ENCODE data around the gene ATXN7. TPM values are rescaled to one million over a fixed set of nuclear protein-coding genes. Genes with fewer than 3 reads are reported as not detected.

ATXN7 gene
- total and polyA plus RNA-seq, 4 donors: 4.8 to 46.6 (median 18.0) TPM

DNA sequence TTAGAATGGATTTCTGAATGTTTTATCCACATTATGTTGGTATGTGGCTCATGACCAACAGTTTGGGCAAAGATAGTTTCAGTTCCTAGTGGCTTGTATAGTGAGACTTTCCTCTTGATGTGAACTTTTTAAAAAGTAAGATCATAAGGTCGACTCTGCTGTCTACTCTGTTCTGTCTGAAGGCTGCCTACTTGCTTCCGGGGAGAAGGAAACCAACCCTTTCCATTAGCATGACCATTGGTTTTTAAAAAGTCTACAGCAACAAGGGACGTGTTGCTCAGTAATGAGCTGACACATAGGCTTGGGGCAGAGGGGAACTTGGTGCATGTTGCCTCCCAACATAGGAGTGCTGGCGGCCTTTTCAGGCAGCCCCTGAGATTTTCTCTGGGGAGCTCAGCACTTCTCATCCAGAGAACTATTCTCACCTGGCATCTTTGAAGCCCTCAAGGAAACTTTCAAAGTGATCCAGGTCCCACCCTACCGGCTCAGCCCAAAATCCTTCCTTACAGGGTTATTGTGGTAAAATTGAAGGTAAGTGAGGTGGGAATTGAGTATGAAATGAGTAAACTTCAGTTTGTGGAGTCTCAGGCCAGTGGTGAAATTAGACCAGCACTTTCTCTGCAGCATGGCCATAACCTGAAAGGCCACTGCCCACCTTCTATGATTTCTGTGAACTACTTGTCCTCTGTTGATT is 129.0 kb downstream of the ATXN7 start:
- peaks cover 34 to 68% (median 50%) of the 10 kb centered on the region in 4 donors for H3K36me3 ChIP-seq (ENCODE audit: control insufficient read depth in 4 of 4, insufficient read depth in 4 of 4, low read length in 4 of 4)
- no peak for DNase-seq
- H3K27me3 ChIP-seq (ENCODE audit: control insufficient read depth in 3 of 3, insufficient read depth in 3 of 3, low read length in 2 of 3): no peaks in the 10 kb centered on the region
- no peak overlapping the region for H3K4me3 ChIP-seq
- TF ChIP-seq CTCF (IDR thresholded peaks at IDR 0.05; ENCODE audit: control extremely low read depth, extremely low read depth): no peak
- no peak overlapping the region for H3K27ac ChIP-seq (ENCODE audit: low read depth in 1 of 2, low read length in 1 of 2)
- ATAC-seq (ENCODE audit: insufficient read depth, low FRiP score): no peak
- 87 to 88% methylated on average over 5 of the region's 5 CpGs for WGBS, 2 donors
- no peak overlapping the region for H3K9ac ChIP-seq (ENCODE audit: insufficient read depth in 1 of 2, low read length in 2 of 2)
- no peaks in the 10 kb centered on the region for H3K9me3 ChIP-seq (ENCODE audit: control insufficient read depth in 4 of 4, insufficient read depth in 3 of 4, low read length in 3 of 4)
- H3K4me1 ChIP-seq (ENCODE audit: control insufficient read depth in 5 of 5, insufficient read depth in 5 of 5, low read length in 5 of 5): peaks cover 0 to 3% (median 0%) of the 10 kb centered on the region in 5 donors

DNA sequence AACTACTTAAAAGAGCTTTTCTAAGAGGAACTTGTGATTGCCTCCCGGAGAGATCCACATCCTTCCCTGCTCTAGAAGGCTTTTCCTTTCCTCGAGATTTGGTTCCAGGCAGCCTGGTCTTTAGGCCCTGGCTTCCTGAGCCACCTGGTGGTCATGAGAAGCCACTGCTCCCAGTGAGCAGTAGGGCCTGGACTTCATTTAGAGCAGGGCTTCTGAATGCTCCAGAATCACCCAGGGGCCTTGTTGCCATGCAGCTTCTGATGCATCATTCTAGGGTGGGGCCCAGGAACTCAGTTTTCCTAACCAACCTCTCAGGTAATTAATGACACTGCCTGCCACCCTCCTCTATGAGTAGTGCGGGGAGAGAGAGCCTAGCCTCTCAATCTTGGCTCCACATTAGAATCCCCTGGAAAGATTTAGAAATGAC is 130.0 kb downstream of the ATXN7 start:
- no peaks in the 10 kb centered on the region for H3K27me3 ChIP-seq (ENCODE audit: control insufficient read depth in 3 of 3, insufficient read depth in 3 of 3, low read length in 2 of 3)
- no peak overlapping the region for H3K9ac ChIP-seq (ENCODE audit: insufficient read depth in 1 of 2, low read length in 2 of 2)
- peaks cover 41 to 62% (median 47%) of the 10 kb centered on the region in 4 donors for H3K36me3 ChIP-seq (ENCODE audit: control insufficient read depth in 4 of 4, insufficient read depth in 4 of 4, low read length in 4 of 4)
- H3K27ac ChIP-seq (ENCODE audit: low read depth in 1 of 2, low read length in 1 of 2): no peak overlapping the region
- ATAC-seq (ENCODE audit: insufficient read depth, low FRiP score) (peak; percentile 85), DNase-seq (peak; percentile 71 to 87 (median 85))
- WGBS, 2 donors: 34% methylated on average over 3 of the region's 3 CpGs
- H3K4me1 ChIP-seq (ENCODE audit: control insufficient read depth in 5 of 5, insufficient read depth in 5 of 5, low read length in 5 of 5): peaks cover 0 to 3% (median 0%) of the 10 kb centered on the region in 5 donors
- H3K4me3 ChIP-seq: no peak overlapping the region
- no peaks in the 10 kb centered on the region for H3K9me3 ChIP-seq (ENCODE audit: control insufficient read depth in 4 of 4, insufficient read depth in 3 of 4, low read length in 3 of 4)
- TF ChIP-seq CTCF (IDR thresholded peaks at IDR 0.05; ENCODE audit: control extremely low read depth, extremely low read depth): peak; percentile 93

- DNase-seq: no peak
- Histone ChIP-seq H3K36me3 (ENCODE audit: control insufficient read depth in 4 of 4, insufficient read depth in 4 of 4, low read length in 4 of 4) (peaks cover 37 to 56% (median 47%) of the 10 kb centered on the region in 4 donors), H3K27me3 (ENCODE audit: control insufficient read depth in 3 of 3, insufficient read depth in 3 of 3, low read length in 2 of 3) (no peaks in the 10 kb centered on the region), H3K4me1 (ENCODE audit: control insufficient read depth in 5 of 5, insufficient read depth in 5 of 5, low read length in 5 of 5) (peaks cover 0 to 4% (median 0%) of the 10 kb centered on the region in 5 donors), H3K27ac (ENCODE audit: low read depth in 1 of 2, low read length in 1 of 2) (no peak overlapping the region), H3K9me3 (ENCODE audit: control insufficient read depth in 4 of 4, insufficient read depth in 3 of 4, low read length in 3 of 4) (no peaks in the 10 kb centered on the region), H3K9ac (ENCODE audit: insufficient read depth in 1 of 2, low read length in 2 of 2) (no peak overlapping the region), H3K4me3 (no peak overlapping the region)
- 37 to 75% methylated on average over 5 of the region's 5 CpGs for WGBS, 2 donors
- ATAC-seq (ENCODE audit: insufficient read depth, low FRiP score): no peak
- no peak for TF ChIP-seq CTCF (IDR thresholded peaks at IDR 0.05; ENCODE audit: control extremely low read depth, extremely low read depth)
These were observed 131.4 kb downstream of the ATXN7 start for GRCh38 chr3:63995086-63995485.
